Coronary artery (tissue), 2 donors: ENCODE measurements around the gene ESF1.

Experiments
- DNase-seq: peaks from one replicate; pipeline ENCODE4 v3.0.0-alpha.2; 2017; ENCODE audit warnings: low spot score
- H3K27ac ChIP-seq, 2 donors: fragments of 200-600 bp; sonication (generic); one replicate each; pipeline ENCODE4 v1.5.1; 2016 to 2019
- H3K4me3 ChIP-seq: fragments of 200-600 bp; sonication (generic); 2 replicates; pipeline ENCODE4 v1.5.1; 2016; ENCODE audit warnings: mild to moderate bottlenecking, moderate library complexity
- CTCF ChIP-seq: fragments of 200-600 bp; sonication (generic); IDR thresholded peaks from one replicate; pipeline ENCODE4 v1.5.1; 2019; ENCODE audit warnings: antibody characterized with exemption

The ESF1 gene

GRCh38 chr20:13717631-13718044 lies 67.1 kb downstream of the ESF1 start:
- no peak for TF ChIP-seq CTCF
- Histone ChIP-seq H3K27ac (no peak overlapping the region), H3K4me3 (no peak overlapping the region)
- no peak for DNase-seq

GRCh38 chr20:13715171-13715570 lies 69.5 kb downstream of the ESF1 start:
- no peak for TF ChIP-seq CTCF
- Histone ChIP-seq H3K4me3 (no peak overlapping the region), H3K27ac (no peak overlapping the region)
- DNase-seq, result no peak

GRCh38 chr20:13708234-13708633 lies 76.5 kb downstream of the ESF1 start:
- DNase-seq, result no peak
- H3K4me3 ChIP-seq, result no peak overlapping the region

GRCh38 chr20:13703265-13703664 lies 81.5 kb downstream of the ESF1 start:
- Histone ChIP-seq H3K27ac (no peak overlapping the region), H3K4me3 (no peak overlapping the region)
- no peak for TF ChIP-seq CTCF
- no peak for DNase-seq

More at GRCh38 chr20:13708234-13708633, 76.5 kb downstream of the ESF1 start:
- no peak for TF ChIP-seq CTCF
- H3K27ac ChIP-seq, result no peak overlapping the region

GRCh38 chr20:13701486-13701885 lies 83.2 kb downstream of the ESF1 start:
- H3K4me3 ChIP-seq, result no peak overlapping the region
- no peak for TF ChIP-seq CTCF
- DNase-seq, result no peak
- H3K27ac ChIP-seq, result no peak overlapping the region

GRCh38 chr20:13700761-13701160 lies 84.0 kb downstream of the ESF1 start:
- no peak for DNase-seq
- H3K4me3 ChIP-seq, result no peak overlapping the region
- H3K27ac ChIP-seq, result no peak overlapping the region
- no peak for TF ChIP-seq CTCF

GRCh38 chr20:13694420-13695150 lies 90.1 kb downstream of the ESF1 start:
- H3K27ac ChIP-seq, result no peak overlapping the region
- H3K4me3 ChIP-seq, result no peak overlapping the region
- no peak for TF ChIP-seq CTCF
- no peak for DNase-seq
